ENCODE measurements around the gene ADCY10. TPM values are rescaled to one million over a fixed set of nuclear protein-coding genes. Genes with fewer than 3 reads are reported as not detected.

The ADCY10 gene
- total and polyA plus RNA-seq, 2 of the 4 experiments (the other 2 are of a cell fraction): under 0.01 to 0.03 TPM

DNA sequence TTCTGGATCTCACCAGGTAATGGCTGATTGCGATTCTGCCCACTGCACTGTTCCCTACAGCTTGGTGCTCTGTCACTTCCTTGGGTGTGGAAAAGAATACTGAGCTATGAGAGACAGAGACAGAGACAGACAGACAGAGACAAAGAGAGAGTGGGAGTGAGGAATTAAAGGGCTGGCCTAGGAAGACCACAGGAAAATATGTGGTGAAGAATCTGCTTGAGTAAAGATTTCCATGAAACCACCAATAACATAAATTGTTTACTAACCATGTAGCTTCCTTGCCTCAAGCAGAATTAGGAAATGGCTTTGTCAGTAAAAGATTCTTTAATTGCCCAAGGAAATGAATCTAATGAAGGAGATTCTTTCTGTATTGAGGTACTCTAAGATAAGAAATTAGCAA lies 137.8 kb downstream of the ADCY10 start:
- no peak overlapping the region for H2AFZ ChIP-seq (replicated peaks; ENCODE audit: low read length, poor library complexity)
- H3K9ac ChIP-seq (ENCODE audit: low read depth, low read length): no peak overlapping the region
- DNase-seq (peak; percentile 62), ATAC-seq (ENCODE audit: low read depth) (peak; percentile 82)
- in situ Hi-C loops (cut with MboI; ENCODE audit: low sequenced_read_pairs): no loop called here
- H2BK20ac ChIP-seq (ENCODE audit: low read depth, low read length): 0 out of 2 replicates have a peak overlapping the region, but pooled peaks have one; percentile 43
- H3K4me1 ChIP-seq (ENCODE audit: control insufficient read depth, insufficient read depth, low read length): peaks cover 8% of the 10 kb centered on the region
- intact Hi-C loops (cut with micrococcal nuclease): loop anchor here (5.0 kb wide), 1 partner anchor 49 kb away; no protein-coding TSS in a partner anchor
- H4K20me1 ChIP-seq (ENCODE audit: insufficient read depth, low read length): peaks cover 13% of the 10 kb centered on the region; the same call in 1 of the 2 replicates
- peaks cover 16% of the 10 kb centered on the region for H3K36me3 ChIP-seq (ENCODE audit: control insufficient read depth, insufficient read depth, low read length)
- H2BK5ac ChIP-seq (ENCODE audit: low read depth, low read length, poor library complexity, severe bottlenecking): peak overlapping the region; percentile 60
- WGBS, 2 experiments (ENCODE audit: extremely low coverage in 2 of 2, insufficient read length in 1 of 2): no CpG with 5 or more reads among the region's 1 CpG
- CTCF ChIA-PET: interaction anchor here (0.6 to 1.6 kb wide), 3 partner anchors 9 to 29 kb away, joined by 3 to 7 read pairs (median 4); no protein-coding TSS in a partner anchor
- peak overlapping the region; percentile 51; the same call in 1 of the 3 replicates for H2BK15ac ChIP-seq (ENCODE audit: low read depth, low read length)
- H3K79me1 ChIP-seq (ENCODE audit: low read depth in 1 of 2, low read length in 2 of 2): peaks cover 21 to 44% of the 10 kb centered on the region in 2 experiments
- POLR2A ChIA-PET (ENCODE audit: unreplicated experiment): interaction anchor here (0.5 kb wide), 1 partner anchor 12 kb away, joined by 3 read pairs; no protein-coding TSS in a partner anchor
- H3K4me2 ChIP-seq (ENCODE audit: low read depth, low read length): peak overlapping the region; percentile 62
- H3K27me3 ChIP-seq (ENCODE audit: control insufficient read depth, insufficient read depth, low read length): no peaks in the 10 kb centered on the region
- H2AK5ac ChIP-seq (ENCODE audit: low read depth, low read length): peak overlapping the region; percentile 74
- no peak overlapping the region for H3K23ac ChIP-seq (ENCODE audit: low read depth, low read length)
- dilution Hi-C loops (cut with HindIII; ENCODE audit: low sequenced_read_pairs, unreplicated experiment): no loop called here
- H3K9me1 ChIP-seq (ENCODE audit: insufficient read depth, low read length): peaks cover 9% of the 10 kb centered on the region; the same call in 1 of the 2 replicates
- peak overlapping the region; percentile 10; the same call in 1 of the 2 replicates for H3K18ac ChIP-seq (ENCODE audit: low read depth, low read length)
- peak overlapping the region; percentile 50 for H4K5ac ChIP-seq (ENCODE audit: low read depth, low read length)
- no TSS peak for BruUV-seq (replicated peaks)
- H2BK120ac ChIP-seq (ENCODE audit: low read depth, low read length): peak overlapping the region; percentile 28
- TF ChIP-seq FOS (IDR thresholded peaks at IDR 0.05; ENCODE audit: low read depth, low read length): no peak
- no peak for TF ChIP-seq RFX5 (IDR thresholded peaks at IDR 0.05; ENCODE audit: low read depth, low read length)
- TF ChIP-seq, protein P1, sequence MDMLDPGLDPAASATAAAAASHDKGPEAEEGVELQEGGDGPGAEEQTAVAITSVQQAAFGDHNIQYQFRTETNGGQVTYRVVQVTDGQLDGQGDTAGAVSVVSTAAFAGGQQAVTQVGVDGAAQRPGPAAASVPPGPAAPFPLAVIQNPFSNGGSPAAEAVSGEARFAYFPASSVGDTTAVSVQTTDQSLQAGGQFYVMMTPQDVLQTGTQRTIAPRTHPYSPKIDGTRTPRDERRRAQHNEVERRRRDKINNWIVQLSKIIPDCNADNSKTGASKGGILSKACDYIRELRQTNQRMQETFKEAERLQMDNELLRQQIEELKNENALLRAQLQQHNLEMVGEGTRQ (IDR thresholded peaks at IDR 0.05; ENCODE audit: low read depth, low read length): no peak
- TF ChIP-seq, protein P2, sequence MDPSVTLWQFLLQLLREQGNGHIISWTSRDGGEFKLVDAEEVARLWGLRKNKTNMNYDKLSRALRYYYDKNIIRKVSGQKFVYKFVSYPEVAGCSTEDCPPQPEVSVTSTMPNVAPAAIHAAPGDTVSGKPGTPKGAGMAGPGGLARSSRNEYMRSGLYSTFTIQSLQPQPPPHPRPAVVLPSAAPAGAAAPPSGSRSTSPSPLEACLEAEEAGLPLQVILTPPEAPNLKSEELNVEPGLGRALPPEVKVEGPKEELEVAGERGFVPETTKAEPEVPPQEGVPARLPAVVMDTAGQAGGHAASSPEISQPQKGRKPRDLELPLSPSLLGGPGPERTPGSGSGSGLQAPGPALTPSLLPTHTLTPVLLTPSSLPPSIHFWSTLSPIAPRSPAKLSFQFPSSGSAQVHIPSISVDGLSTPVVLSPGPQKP (IDR thresholded peaks at IDR 0.05; ENCODE audit: borderline replicate concordance, low read depth, low read length): no peak
- TF ChIP-seq, protein P3, sequence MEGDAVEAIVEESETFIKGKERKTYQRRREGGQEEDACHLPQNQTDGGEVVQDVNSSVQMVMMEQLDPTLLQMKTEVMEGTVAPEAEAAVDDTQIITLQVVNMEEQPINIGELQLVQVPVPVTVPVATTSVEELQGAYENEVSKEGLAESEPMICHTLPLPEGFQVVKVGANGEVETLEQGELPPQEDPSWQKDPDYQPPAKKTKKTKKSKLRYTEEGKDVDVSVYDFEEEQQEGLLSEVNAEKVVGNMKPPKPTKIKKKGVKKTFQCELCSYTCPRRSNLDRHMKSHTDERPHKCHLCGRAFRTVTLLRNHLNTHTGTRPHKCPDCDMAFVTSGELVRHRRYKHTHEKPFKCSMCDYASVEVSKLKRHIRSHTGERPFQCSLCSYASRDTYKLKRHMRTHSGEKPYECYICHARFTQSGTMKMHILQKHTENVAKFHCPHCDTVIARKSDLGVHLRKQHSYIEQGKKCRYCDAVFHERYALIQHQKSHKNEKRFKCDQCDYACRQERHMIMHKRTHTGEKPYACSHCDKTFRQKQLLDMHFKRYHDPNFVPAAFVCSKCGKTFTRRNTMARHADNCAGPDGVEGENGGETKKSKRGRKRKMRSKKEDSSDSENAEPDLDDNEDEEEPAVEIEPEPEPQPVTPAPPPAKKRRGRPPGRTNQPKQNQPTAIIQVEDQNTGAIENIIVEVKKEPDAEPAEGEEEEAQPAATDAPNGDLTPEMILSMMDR (conservative IDR thresholded peaks at IDR 0.05; ENCODE audit: low read depth, low read length): no peak
- TF ChIP-seq POLR2A (IDR thresholded peaks at IDR 0.05; ENCODE audit: low read depth, low read length): no peak
- peak overlapping the region; percentile 50 for H3K14ac ChIP-seq (replicated peaks; ENCODE audit: low read depth, low read length)
- no peak overlapping the region for H2AK9ac ChIP-seq (replicated peaks; ENCODE audit: low read depth, low read length, poor library complexity)
- peak overlapping the region; percentile 40 for H4K91ac ChIP-seq (ENCODE audit: insufficient read depth, low read depth, low read length)
- H3K4me3 ChIP-seq (ENCODE audit: insufficient read depth, low read depth, low read length): no peak overlapping the region
- peak overlapping the region; percentile 90 for H3K27ac ChIP-seq (ENCODE audit: insufficient read depth, low read length)
- H3K4ac ChIP-seq (ENCODE audit: low read depth, low read length): peak overlapping the region; percentile 83
- H3K9me3 ChIP-seq (ENCODE audit: control insufficient read depth, insufficient read depth, low read length): no peaks in the 10 kb centered on the region
- no peak overlapping the region for H3K56ac ChIP-seq (ENCODE audit: extremely low read depth, insufficient read depth, low read length)
- H4K8ac ChIP-seq (ENCODE audit: low read depth in 2 of 2, low read length in 2 of 2): peak overlapping the region in 1 of 2 experiments; percentile 41; a peak in 1 of 4 replicates

Measured in IMR-90 (cell line).